Liver (tissue), 3 donors: Measurements from ENCODE around the gene QARS1.

Experiments used
- CTCF ChIP-seq: fragments of 150-350 bp; IDR thresholded peaks from 2 replicates; pipeline ENCODE4 v1.5.1; 2017; ENCODE audit warnings: improper control_type of control experiment, low read depth, low read length; ENCODE audit not compliant: missing input control
- EGR1 ChIP-seq, 2 donors: IDR thresholded peaks; 2 replicates each; pipeline ENCODE4 v1.6.1; 2016 to 2018; ENCODE audit warnings: antibody characterized with exemption in 2 of 2, low read depth in 2 of 2
- ZBTB33 ChIP-seq: IDR thresholded peaks from 2 replicates; pipeline ENCODE4 v1.6.1; 2016; ENCODE audit warnings: antibody characterized with exemption
- donor health status: healthy.
- donor health status: healthy.

GRCh38 chr3:49104052-49104426 is 518 bp downstream of the QARS1 start:
- TF ChIP-seq CTCF (no peak), ZBTB33 (no peak), EGR1 (IDR thresholded peaks at IDR 0.05; ENCODE audit: low read depth in 2 of 2) (no peak)
